Progenitor cell of endocrine pancreas (in vitro differentiated cells): ENCODE measurements around the gene HK1. TPM values are rescaled to one million over a fixed set of nuclear protein-coding genes. Genes with fewer than 3 reads are reported as not detected.

Experiments used
- DNase-seq: peaks from one replicate; pipeline ENCODE4 v3.0.0; 2021; ENCODE audit warnings: low spot score; ENCODE audit not compliant: unreplicated experiment
- H3K27ac Mint-ChIP-seq: 2 replicates; pipeline ENCODE4 v1.8.0; 2021; ENCODE audit warnings: mild to moderate bottlenecking, moderate library complexity, mixed read lengths
- H3K27me3 Mint-ChIP-seq: 2 replicates; pipeline ENCODE4 v1.8.0; 2021; ENCODE audit warnings: mixed read lengths
- H3K36me3 Mint-ChIP-seq: 2 replicates; pipeline ENCODE4 v1.8.0; 2022; ENCODE audit warnings: mixed read lengths; ENCODE audit not compliant: insufficient read depth
- H3K4me1 Mint-ChIP-seq: 2 replicates; pipeline ENCODE4 v1.8.0; 2021; ENCODE audit warnings: low read depth, mixed read lengths
- H3K4me3 Mint-ChIP-seq: 2 replicates; pipeline ENCODE4 v1.8.0; 2021; ENCODE audit warnings: low read depth, mild to moderate bottlenecking, moderate library complexity, mixed read lengths
- H3K9me3 Mint-ChIP-seq: 2 replicates; pipeline ENCODE4 v1.8.0; 2021; ENCODE audit warnings: low read depth, mixed read lengths
- CTCF ChIP-seq: fragments of 200-600 bp; sonication (generic); IDR thresholded peaks from one replicate; pipeline ENCODE4 v1.5.0; 2021; ENCODE audit warnings: antibody characterized with exemption, mild to moderate bottlenecking; ENCODE audit not compliant: unreplicated experiment
- total RNA-seq: library from RNA; stranded (reverse); gene quantifications from 2 replicates; pipeline ENCODE4 v1.2.1, GENCODE V29; 2021

Gene HK1
- total RNA-seq, 1 donor from 2014 or later: 32.5 TPM

GRCh38 chr10:69359148-69359547 is 80.9 kb downstream of the HK1 start:
- peaks cover 12% of the 10 kb centered on the region for H3K4me1 Mint-ChIP-seq

GRCh38 chr10:69359594-69359993 is 81.3 kb downstream of the HK1 start:
- H3K36me3 Mint-ChIP-seq: no peaks in the 10 kb centered on the region
- peaks cover 12% of the 10 kb centered on the region for H3K4me1 Mint-ChIP-seq
- H3K4me3 Mint-ChIP-seq: no peak overlapping the region
- TF ChIP-seq CTCF: no peak
- no peaks in the 10 kb centered on the region for H3K27me3 Mint-ChIP-seq
- no peaks in the 10 kb centered on the region for H3K9me3 Mint-ChIP-seq
- DNase-seq: no peak
- H3K27ac Mint-ChIP-seq: no peak overlapping the region

More at GRCh38 chr10:69359148-69359547, 80.9 kb downstream of the HK1 start:
- no peaks in the 10 kb centered on the region for H3K9me3 Mint-ChIP-seq
- no peak for DNase-seq
- no peak overlapping the region for H3K4me3 Mint-ChIP-seq
- no peak overlapping the region for H3K27ac Mint-ChIP-seq
- no peaks in the 10 kb centered on the region for H3K27me3 Mint-ChIP-seq
- no peak for TF ChIP-seq CTCF
- no peaks in the 10 kb centered on the region for H3K36me3 Mint-ChIP-seq

- peaks cover 12% of the 10 kb centered on the region for H3K4me1 Mint-ChIP-seq
- no peak overlapping the region for H3K4me3 Mint-ChIP-seq
- DNase-seq: no peak
- no peak for TF ChIP-seq CTCF
- H3K9me3 Mint-ChIP-seq: no peaks in the 10 kb centered on the region
- H3K27ac Mint-ChIP-seq: no peak overlapping the region
- H3K36me3 Mint-ChIP-seq: no peaks in the 10 kb centered on the region
- H3K27me3 Mint-ChIP-seq: no peaks in the 10 kb centered on the region
These were observed 82.4 kb downstream of the HK1 start for GRCh38 chr10:69360485-69361302.

GRCh38 chr10:69361303-69361614 is 83.0 kb downstream of the HK1 start:
- no peak for DNase-seq
- Mint-ChIP-seq H3K27ac (no peak overlapping the region), H3K4me1 (peaks cover 12% of the 10 kb centered on the region), H3K27me3 (no peaks in the 10 kb centered on the region), H3K4me3 (no peak overlapping the region), H3K9me3 (no peaks in the 10 kb centered on the region), H3K36me3 (no peaks in the 10 kb centered on the region)
- no peak for TF ChIP-seq CTCF

- Mint-ChIP-seq H3K27me3 (no peaks in the 10 kb centered on the region), H3K4me1 (peaks cover 12% of the 10 kb centered on the region), H3K27ac (no peak overlapping the region), H3K36me3 (no peaks in the 10 kb centered on the region), H3K9me3 (no peaks in the 10 kb centered on the region), H3K4me3 (no peak overlapping the region)
- no peak for DNase-seq
- no peak for TF ChIP-seq CTCF
These were observed 84.2 kb downstream of the HK1 start for GRCh38 chr10:69362471-69362954.
